ENCODE results near the gene NOS2.
A peak's percentile ranks its signal among the peaks of the same experiment; 100 is the strongest.
"Not testable (repeated sequence)": the region's sequence is repeated elsewhere in the genome, so short reads cannot be mapped to it uniquely, and the experiment has no call there.

The NOS2 gene

GRCh38 chr17:27829143-27829711, 28.9 kb upstream of the NOS2 start:
- H3K4me3 Mint-ChIP-seq; H3K27ac Mint-ChIP-seq; H3K9me3 Mint-ChIP-seq; H3K4me1 Mint-ChIP-seq (ENCODE audit: low read depth); H3K36me3 Mint-ChIP-seq (ENCODE audit: low read depth): not testable (repeated sequence)
- H3K27me3 Mint-ChIP-seq = peaks cover 13% of the 10 kb centered on the region

DNA sequence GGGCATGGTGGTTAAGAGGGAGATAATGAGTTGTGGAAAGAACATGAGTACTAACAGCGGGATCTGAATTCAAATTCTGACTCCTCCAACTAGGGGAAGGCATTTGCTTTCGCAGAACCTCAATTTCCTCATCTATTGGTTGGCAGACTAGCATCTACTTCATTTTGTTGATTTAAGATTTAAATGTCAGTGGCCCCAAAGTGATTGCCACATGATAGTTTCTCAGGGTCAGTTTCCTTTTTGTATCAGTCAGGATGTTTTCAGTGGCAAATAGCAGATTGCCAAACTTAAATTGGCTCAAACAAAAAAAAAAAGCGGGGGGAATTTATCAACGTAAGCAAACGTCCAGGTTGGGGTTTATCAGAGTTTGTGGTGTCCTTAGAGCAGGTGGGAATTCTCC, 25.1 kb upstream of the NOS2 start:
- Mint-ChIP-seq H3K36me3 (ENCODE audit: low read depth) (no peaks in the 10 kb centered on the region), H3K4me3 (no peak overlapping the region), H3K9me3 (peaks cover 19% of the 10 kb centered on the region), H3K27ac (no peak overlapping the region), H3K27me3 (peaks cover 13% of the 10 kb centered on the region), H3K4me1 (ENCODE audit: low read depth) (no peaks in the 10 kb centered on the region)

GRCh38 chr17:27824745-27825144, 24.4 kb upstream of the NOS2 start:
- peaks cover 20% of the 10 kb centered on the region for H3K9me3 Mint-ChIP-seq
- H3K4me3 Mint-ChIP-seq = no peak overlapping the region
- no peak overlapping the region for H3K27ac Mint-ChIP-seq
- H3K36me3 Mint-ChIP-seq (ENCODE audit: low read depth) = no peaks in the 10 kb centered on the region
- peaks cover 13% of the 10 kb centered on the region for H3K27me3 Mint-ChIP-seq
- H3K4me1 Mint-ChIP-seq (ENCODE audit: low read depth) = no peaks in the 10 kb centered on the region

DNA sequence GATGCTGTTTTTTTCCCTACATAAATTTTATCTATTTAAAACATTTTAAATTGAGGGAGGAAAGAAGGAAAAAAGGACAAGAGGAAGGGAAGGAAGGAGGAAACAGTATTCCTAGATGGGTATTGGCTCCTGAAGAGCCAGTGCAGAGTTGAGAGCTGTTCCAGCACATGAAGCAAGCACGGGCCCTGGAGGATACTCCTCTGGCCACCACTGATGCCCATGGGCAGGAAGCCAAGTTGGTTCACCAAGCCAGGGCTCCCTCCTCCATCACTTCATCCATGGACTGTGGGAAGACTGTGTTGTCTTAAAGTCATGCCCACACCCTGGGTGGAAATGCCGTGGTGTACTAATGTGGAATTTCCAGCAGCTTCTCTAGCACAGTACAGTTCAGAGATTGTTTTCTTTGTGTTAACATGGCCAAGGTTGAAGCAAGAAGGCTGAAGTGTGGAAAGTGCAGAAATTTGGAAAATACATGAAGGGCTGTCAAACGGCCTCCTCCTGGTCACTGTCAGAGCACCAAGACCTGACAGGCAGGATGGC, 23.9 kb upstream of the NOS2 start:
- H3K4me3 Mint-ChIP-seq = no peak overlapping the region
- H3K9me3 Mint-ChIP-seq = peaks cover 20% of the 10 kb centered on the region
- no peaks in the 10 kb centered on the region for H3K36me3 Mint-ChIP-seq (ENCODE audit: low read depth)
- no peaks in the 10 kb centered on the region for H3K4me1 Mint-ChIP-seq (ENCODE audit: low read depth)
- H3K27ac Mint-ChIP-seq = no peak overlapping the region
- peaks cover 14% of the 10 kb centered on the region for H3K27me3 Mint-ChIP-seq

GRCh38 chr17:27822108-27822507, 21.8 kb upstream of the NOS2 start:
- H3K4me3 Mint-ChIP-seq; H3K36me3 Mint-ChIP-seq (ENCODE audit: low read depth); H3K27me3 Mint-ChIP-seq; H3K4me1 Mint-ChIP-seq (ENCODE audit: low read depth); H3K27ac Mint-ChIP-seq: not testable (repeated sequence)
- peaks cover 20% of the 10 kb centered on the region for H3K9me3 Mint-ChIP-seq

- Mint-ChIP-seq H3K27ac (no peak overlapping the region), H3K4me3 (no peak overlapping the region), H3K27me3 (peaks cover 7% of the 10 kb centered on the region), H3K36me3 (ENCODE audit: low read depth) (no peaks in the 10 kb centered on the region), H3K9me3 (peaks cover 20% of the 10 kb centered on the region), H3K4me1 (ENCODE audit: low read depth) (no peaks in the 10 kb centered on the region)
Observed at GRCh38 chr17:27821318-27821717, 21.0 kb upstream of the NOS2 start.

DNA sequence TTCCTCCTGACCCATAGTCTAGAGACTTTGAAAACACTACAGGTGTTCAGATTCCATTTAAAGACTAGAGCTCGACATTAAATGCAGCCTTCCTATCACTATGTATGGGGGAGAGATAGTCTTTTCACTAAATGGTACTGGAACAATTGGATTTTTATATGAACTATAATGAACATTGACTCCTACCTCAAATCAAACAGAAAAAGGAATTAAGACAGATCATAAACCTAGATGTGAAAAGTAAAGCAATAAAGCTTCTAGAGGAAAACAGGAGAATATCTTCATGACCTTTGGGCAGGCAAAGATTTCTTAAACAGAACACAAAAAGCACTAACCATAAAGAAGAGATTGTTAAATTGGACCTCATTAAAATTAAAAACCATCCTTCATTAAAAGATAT, 18.8 kb upstream of the NOS2 start:
- H3K4me3 Mint-ChIP-seq = no peak overlapping the region
- H3K36me3 Mint-ChIP-seq (ENCODE audit: low read depth) = no peaks in the 10 kb centered on the region
- no peaks in the 10 kb centered on the region for H3K4me1 Mint-ChIP-seq (ENCODE audit: low read depth)
- peaks cover 4% of the 10 kb centered on the region for H3K27me3 Mint-ChIP-seq
- no peak overlapping the region for H3K27ac Mint-ChIP-seq
- peaks cover 20% of the 10 kb centered on the region for H3K9me3 Mint-ChIP-seq

GRCh38 chr17:27818401-27819105, 18.2 kb upstream of the NOS2 start:
- Mint-ChIP-seq H3K9me3 (peaks cover 19% of the 10 kb centered on the region), H3K4me3 (no peak overlapping the region), H3K27ac (no peak overlapping the region), H3K36me3 (ENCODE audit: low read depth) (no peaks in the 10 kb centered on the region), H3K4me1 (ENCODE audit: low read depth) (no peaks in the 10 kb centered on the region), H3K27me3 (peaks cover 4% of the 10 kb centered on the region)

DNA sequence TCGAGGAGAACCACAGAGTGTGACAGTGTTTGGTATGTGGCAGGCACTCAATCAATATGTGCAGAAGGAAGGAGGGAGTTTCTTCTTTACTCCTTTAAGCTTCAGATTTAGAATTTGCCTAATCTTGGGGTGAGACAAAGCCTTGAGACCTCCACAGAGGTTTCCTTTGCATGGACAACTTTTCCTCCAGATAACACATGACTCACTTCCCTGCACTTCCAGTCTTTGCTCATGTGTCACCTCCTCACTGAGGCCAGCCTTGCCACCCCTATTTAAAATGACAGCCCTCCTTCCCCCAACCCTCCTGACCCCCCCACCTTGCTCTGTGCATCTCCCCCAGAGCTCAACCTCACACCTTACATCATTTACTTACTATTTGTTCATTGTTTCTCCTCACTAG, 17.4 kb upstream of the NOS2 start:
- Mint-ChIP-seq H3K4me3 (no peak overlapping the region), H3K9me3 (peaks cover 16% of the 10 kb centered on the region), H3K27me3 (peaks cover 4% of the 10 kb centered on the region), H3K36me3 (ENCODE audit: low read depth) (no peaks in the 10 kb centered on the region), H3K4me1 (ENCODE audit: low read depth) (no peaks in the 10 kb centered on the region), H3K27ac (no peak overlapping the region)

- H3K4me1 Mint-ChIP-seq (ENCODE audit: low read depth) = no peaks in the 10 kb centered on the region
- H3K36me3 Mint-ChIP-seq (ENCODE audit: low read depth) = no peaks in the 10 kb centered on the region
- H3K27ac Mint-ChIP-seq = no peak overlapping the region
- H3K4me3 Mint-ChIP-seq = no peak overlapping the region
- H3K9me3 Mint-ChIP-seq = peaks cover 12% of the 10 kb centered on the region
- peaks cover 4% of the 10 kb centered on the region for H3K27me3 Mint-ChIP-seq
Observed at GRCh38 chr17:27816946-27817345, 16.6 kb upstream of the NOS2 start.

DNA sequence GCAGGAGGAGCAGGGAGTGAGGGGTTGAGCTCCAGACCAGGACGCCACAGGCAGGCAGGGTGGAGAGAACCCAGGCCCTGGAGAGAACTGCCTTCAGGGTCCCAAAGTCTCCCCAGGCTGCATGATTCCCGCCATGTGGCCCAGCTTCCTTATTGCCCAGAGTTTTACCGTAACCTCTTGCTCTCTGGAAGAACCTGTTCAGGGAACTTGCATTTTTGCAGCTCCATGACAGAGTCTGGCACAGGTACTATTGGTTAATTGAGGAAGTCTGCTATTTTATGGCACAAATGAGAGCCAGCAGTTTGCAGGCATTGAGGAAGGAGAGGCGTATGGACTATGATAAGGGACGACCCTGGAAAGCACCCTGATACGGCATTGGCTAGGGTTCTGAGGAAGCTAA, 11.6 kb upstream of the NOS2 start:
- no peaks in the 10 kb centered on the region for H3K27me3 Mint-ChIP-seq
- no peak overlapping the region for H3K27ac Mint-ChIP-seq
- peaks cover 39% of the 10 kb centered on the region for H3K4me1 Mint-ChIP-seq (ENCODE audit: low read depth)
- no peaks in the 10 kb centered on the region for H3K9me3 Mint-ChIP-seq
- no peak overlapping the region for H3K4me3 Mint-ChIP-seq
- H3K36me3 Mint-ChIP-seq (ENCODE audit: low read depth) = no peaks in the 10 kb centered on the region

- no peak overlapping the region for H3K4me3 Mint-ChIP-seq
- H3K27me3 Mint-ChIP-seq = no peaks in the 10 kb centered on the region
- H3K36me3 Mint-ChIP-seq (ENCODE audit: low read depth) = no peaks in the 10 kb centered on the region
- peaks cover 40% of the 10 kb centered on the region for H3K4me1 Mint-ChIP-seq (ENCODE audit: low read depth)
- H3K9me3 Mint-ChIP-seq = no peaks in the 10 kb centered on the region
- peak overlapping the region; percentile 88 for H3K27ac Mint-ChIP-seq
Observed at GRCh38 chr17:27810902-27811557, 10.7 kb upstream of the NOS2 start.

DNA sequence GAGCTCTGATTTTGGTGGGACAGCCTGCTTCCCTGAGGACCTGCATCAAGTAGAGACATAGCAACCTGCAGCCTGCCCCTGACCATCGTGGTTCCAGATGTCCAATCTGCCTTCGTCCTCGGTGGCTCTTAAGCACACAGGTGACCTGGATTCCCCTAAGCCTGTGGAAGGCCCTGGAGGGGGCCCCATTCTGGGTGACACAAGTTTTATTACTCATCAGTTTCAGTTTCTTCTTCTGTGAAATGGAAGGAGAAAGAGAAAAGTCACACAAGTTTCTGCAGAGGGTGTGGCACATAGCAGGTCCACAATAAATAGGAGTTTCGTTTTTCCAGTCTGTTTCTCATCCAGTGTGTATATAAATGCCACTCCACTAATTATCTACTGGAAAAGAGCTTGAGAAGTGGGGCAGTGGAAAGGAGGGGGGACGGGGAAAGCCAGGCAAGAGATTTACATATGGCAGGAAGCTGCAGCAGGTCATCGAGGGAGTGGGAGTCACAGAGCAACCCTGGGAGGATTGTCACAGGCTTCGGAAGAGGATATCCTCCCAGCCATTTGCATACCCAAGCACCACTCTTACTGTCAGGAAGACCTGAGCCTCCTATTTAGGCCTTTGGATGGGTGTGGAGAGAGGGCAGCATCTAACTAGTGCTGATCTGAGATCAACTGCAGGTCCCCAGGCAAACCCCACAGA, 10.0 kb upstream of the NOS2 start:
- Mint-ChIP-seq H3K36me3 (ENCODE audit: low read depth) (no peaks in the 10 kb centered on the region), H3K27me3 (no peaks in the 10 kb centered on the region), H3K9me3 (no peaks in the 10 kb centered on the region), H3K4me3 (peak overlapping the region; percentile 57), H3K27ac (peak overlapping the region; percentile 88), H3K4me1 (ENCODE audit: low read depth) (peaks cover 47% of the 10 kb centered on the region)

DNA sequence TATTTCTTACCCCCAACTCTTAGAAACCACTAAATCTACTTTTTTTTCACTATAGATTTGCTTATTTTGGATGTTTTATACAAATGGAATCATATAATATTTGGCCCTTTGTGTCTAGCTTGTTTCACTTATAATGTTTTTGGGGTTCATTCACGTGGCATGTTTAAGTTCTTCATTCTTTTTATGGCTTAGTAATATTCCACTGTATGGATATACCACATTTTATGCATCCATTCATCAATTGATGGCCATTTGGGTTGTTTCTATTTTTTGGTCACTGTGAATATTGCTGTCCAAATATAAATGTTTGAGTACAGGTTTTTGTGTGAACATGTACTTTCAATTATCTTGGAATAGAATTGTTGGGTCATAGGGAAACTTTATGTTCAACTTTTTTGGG, 9.2 kb upstream of the NOS2 start:
- Mint-ChIP-seq H3K27ac (peak overlapping the region; percentile 81), H3K27me3 (no peaks in the 10 kb centered on the region), H3K4me3 (no peak overlapping the region), H3K36me3 (ENCODE audit: low read depth) (no peaks in the 10 kb centered on the region), H3K9me3 (no peaks in the 10 kb centered on the region), H3K4me1 (ENCODE audit: low read depth) (peaks cover 52% of the 10 kb centered on the region)

GRCh38 chr17:27808628-27809027, 8.3 kb upstream of the NOS2 start:
- Mint-ChIP-seq H3K36me3 (ENCODE audit: low read depth) (no peaks in the 10 kb centered on the region), H3K4me3 (peak overlapping the region; percentile 72), H3K27me3 (no peaks in the 10 kb centered on the region), H3K9me3 (no peaks in the 10 kb centered on the region), H3K4me1 (ENCODE audit: low read depth) (peaks cover 52% of the 10 kb centered on the region), H3K27ac (peak overlapping the region; percentile 90)
